GM13976 (cell line): Measurements from ENCODE around the gene JDP2.

ENCODE experiments used
- DNase-seq: peaks from one replicate; pipeline ENCODE4 v3.0.0; 2012; ENCODE audit warnings: low spot score
- in situ Hi-C: fragments of 300-500 bp; cut with MboI; formaldehyde crosslinking; loops from one replicate; pipeline ENCODE4 v1.12.0; 2022; ENCODE audit warnings: low sequenced_read_pairs, mixed read lengths, inconsistent platforms; ENCODE audit not compliant: unreplicated experiment
- TF ChIP-seq, protein P1 (sequence below): IDR thresholded peaks from 2 replicates; pipeline ENCODE4 v1.5.1; 2012; ENCODE audit warnings: borderline replicate concordance, mild to moderate bottlenecking; ENCODE audit not compliant: insufficient read depth; ENCODE audit errors: extremely low read depth, missing control alignments, control extremely low read depth

JDP2 gene

DNA sequence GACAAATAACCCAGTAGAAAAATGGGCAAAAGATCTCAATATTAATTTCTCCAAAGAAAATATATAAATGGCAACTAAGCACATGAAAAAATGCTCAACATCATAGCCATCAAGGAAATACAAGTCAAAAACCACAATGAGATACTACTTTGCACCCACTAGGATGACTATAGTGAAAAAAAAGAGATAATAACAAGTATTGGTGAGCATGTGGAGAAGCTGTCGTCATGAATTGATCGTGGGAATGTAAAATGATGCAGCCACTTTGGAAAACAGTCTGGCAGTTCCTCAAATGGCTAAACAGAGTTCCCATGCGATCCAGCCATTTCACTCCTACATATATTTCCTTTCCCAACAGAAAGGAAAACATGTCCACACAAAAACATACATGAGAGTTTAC lies 18.1 kb downstream of the JDP2 start:
- TF ChIP-seq, protein P1, sequence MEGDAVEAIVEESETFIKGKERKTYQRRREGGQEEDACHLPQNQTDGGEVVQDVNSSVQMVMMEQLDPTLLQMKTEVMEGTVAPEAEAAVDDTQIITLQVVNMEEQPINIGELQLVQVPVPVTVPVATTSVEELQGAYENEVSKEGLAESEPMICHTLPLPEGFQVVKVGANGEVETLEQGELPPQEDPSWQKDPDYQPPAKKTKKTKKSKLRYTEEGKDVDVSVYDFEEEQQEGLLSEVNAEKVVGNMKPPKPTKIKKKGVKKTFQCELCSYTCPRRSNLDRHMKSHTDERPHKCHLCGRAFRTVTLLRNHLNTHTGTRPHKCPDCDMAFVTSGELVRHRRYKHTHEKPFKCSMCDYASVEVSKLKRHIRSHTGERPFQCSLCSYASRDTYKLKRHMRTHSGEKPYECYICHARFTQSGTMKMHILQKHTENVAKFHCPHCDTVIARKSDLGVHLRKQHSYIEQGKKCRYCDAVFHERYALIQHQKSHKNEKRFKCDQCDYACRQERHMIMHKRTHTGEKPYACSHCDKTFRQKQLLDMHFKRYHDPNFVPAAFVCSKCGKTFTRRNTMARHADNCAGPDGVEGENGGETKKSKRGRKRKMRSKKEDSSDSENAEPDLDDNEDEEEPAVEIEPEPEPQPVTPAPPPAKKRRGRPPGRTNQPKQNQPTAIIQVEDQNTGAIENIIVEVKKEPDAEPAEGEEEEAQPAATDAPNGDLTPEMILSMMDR: no peak
- in situ Hi-C loops: no loop called here

DNA sequence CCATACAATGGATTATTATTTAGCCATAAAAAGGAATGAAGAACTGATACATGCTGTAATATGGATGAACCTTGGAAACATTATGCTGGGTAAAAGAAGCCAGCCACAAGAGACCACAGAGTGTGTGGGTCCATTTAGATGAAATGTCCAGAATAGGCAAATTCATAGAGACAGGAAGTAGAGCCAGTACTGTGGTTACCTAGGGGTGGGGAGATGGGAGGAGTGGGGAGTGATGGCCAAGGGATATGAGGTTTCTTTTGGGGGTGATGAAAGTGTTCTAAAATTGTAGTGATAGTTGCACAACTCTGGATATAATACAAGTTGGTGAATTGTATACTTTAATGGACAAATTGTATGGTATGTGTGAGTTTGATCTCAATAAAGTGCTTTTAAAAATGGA lies 18.6 kb downstream of the JDP2 start:
- in situ Hi-C loops: no loop called here
- TF ChIP-seq, protein P1: no peak
- no peak for DNase-seq

More for the DNA sequence above, 18.1 kb downstream of the JDP2 start:
- no peak for DNase-seq

DNA sequence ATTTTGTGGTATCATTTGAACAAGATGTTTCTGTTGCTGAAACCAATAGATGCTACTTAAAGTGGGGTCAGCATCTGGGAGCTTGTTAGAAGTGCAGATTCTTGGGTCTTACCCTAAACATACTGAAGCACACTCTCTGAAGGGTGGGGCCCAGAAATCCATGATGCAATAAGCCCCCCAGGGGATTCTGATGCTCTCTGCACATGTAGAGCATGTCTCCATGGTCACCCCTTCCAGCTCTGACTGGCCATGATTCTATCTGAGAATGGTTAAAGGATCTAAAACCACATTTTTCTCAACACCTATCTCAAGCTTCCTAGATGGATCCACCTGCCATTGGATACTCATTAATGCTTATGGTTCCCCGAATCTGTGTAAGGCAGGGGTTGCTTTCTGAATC lies 20.4 kb downstream of the JDP2 start:
- no peak for DNase-seq
- TF ChIP-seq, protein P1: no peak
- in situ Hi-C loops: no loop called here

DNA sequence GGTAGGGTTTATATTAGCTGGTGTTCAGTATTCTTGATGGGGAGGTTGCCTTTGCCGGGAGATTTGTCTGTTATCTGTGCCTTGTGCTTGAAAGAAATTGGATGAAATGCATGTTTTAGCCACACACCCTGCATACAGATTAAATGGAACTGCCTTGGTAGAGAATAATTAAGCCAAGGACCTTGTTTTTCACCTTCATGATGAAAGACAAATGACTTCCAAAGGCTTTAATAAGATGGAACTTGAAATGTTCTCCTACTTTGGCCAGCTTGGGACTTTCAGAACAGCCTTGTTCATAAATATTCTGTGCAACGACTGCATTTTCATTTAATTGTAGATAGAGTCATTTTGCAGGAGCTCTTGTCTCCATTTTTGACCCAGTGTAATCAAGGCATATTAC lies 21.2 kb downstream of the JDP2 start:
- TF ChIP-seq, protein P1: no peak
- in situ Hi-C loops: no loop called here
- DNase-seq: no peak

DNA sequence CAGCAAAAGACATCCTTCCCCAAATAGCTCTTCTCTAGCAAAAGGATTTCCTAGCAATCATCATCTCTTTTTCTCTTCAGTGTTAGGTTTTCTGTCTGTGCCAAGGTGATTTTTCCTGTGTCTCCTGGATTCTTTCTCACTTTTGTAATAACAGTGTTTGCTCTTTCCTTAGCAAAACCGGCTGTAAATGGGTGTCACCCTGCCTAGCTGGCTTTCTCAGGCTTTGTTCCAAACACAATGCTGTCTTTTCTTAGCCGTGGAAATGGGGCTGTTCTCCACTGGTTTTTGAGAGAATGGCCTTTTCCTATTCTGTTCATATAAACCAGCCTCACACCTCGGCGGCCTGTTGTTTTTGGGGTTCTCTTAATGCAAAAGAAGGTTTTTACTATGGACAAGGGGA lies 21.9 kb downstream of the JDP2 start:
- in situ Hi-C loops: loop anchor here (10.0 kb wide), 1 partner anchor 145 kb away; no protein-coding TSS in a partner anchor
- DNase-seq: no peak
- TF ChIP-seq, protein P1: no peak

DNA sequence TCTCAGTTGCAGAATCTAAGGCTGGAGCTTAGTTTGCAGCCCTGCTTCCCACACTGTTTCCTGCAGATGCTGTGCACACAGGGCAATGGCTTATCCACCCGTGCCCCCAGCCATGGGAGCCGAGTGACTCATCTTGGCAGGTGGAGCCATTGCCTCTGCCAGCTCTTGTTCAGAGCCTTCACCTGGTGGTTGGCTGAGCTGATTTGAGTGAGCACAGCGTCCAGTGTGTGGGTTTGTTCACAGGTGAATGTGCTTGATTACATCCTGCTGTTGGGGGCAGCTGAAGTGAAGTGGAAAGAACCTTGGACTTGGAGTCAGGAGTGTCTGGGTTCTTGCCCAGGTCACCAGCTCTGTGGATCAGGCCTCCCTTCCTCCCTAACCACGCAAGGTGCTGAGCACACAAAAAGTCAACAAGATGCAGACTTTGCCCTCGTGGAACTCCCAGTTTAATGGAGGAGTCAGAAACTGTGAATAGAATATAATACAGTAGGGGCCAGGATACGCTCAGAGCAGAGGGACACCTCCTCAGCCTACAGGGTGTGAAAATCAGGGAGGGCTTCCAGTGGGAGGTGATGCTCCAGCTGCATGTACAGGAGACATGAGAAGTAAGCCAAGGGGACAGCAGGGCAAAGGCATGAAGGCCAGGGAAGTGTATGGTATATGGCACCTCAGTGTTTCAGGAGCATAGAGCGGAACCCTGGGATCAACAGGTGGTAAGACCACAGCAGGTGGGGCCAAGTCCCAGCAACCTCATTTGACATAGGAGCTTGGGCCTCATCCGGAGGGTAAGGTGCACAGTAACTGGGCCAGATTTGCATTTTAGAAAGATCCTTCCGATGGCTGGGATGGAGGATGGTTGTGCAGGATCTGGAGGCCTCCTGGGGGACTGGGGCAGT lies 22.8 kb downstream of the JDP2 start:
- in situ Hi-C loops: loop anchor here (10.0 kb wide), 1 partner anchor 146 kb away; no protein-coding TSS in a partner anchor
- TF ChIP-seq, protein P1: no peak
- no peak for DNase-seq
